SK-N-SH treated with all-trans-retinoic acid at 6 μM for 48 hours (cell line): ENCODE data around the gene SPTSSA.

Experiments
- GLIS3 ChIP-seq: fragments of 250-450 bp; sonication (Bioruptor Pico); IDR thresholded peaks from 2 replicates; pipeline ENCODE4 v1.5.0; 2020; ENCODE audit warnings: mild to moderate bottlenecking, moderate library complexity
- RARB ChIP-seq: fragments of 250-450 bp; sonication (Bioruptor Pico); IDR thresholded peaks from 2 replicates; pipeline ENCODE4 v1.8.0; 2021; ENCODE audit warnings: mild to moderate bottlenecking, moderate library complexity
- ZC3H10 ChIP-seq: fragments of 250-450 bp; sonication (Bioruptor Pico); IDR thresholded peaks from 2 replicates; pipeline ENCODE4 v1.5.1; 2021; ENCODE audit warnings: mild to moderate bottlenecking, moderate library complexity
- ZFP30 ChIP-seq: fragments of 450-650 bp; formaldehyde crosslinking; IDR thresholded peaks from 2 replicates; pipeline ENCODE4 v1.5.0; 2022; ENCODE audit warnings: mild to moderate bottlenecking, moderate library complexity
- TF ChIP-seq, protein P1 (sequence below): fragments of 250-450 bp; sonication (Bioruptor Pico); IDR thresholded peaks from 2 replicates; pipeline ENCODE4 v1.5.0; 2020; ENCODE audit warnings: mild to moderate bottlenecking, moderate library complexity
- TF ChIP-seq, protein P2 (sequence below): fragments of 250-450 bp; sonication (Bioruptor Pico); IDR thresholded peaks from 2 replicates; pipeline ENCODE4 v1.8.0; 2020; ENCODE audit warnings: mild to moderate bottlenecking, moderate library complexity, borderline replicate concordance

DNA sequence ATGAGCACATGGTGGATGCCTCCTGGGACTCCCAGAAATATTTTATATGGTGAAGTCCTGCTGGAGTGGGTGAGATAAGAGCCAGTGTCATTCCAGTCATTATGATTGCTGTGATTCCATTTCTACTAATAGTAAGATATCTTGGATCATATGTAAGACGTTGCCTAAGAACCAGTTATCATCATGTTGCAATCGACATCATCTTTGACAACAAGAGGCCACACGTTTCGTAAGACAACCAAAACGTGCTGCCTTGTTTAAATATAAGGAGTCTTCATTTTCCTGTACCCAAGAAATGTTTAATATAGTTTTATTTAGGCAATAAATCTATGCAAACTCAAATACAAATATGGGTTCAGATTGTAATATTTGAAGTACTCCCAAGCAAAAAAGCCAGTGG is 58.4 kb downstream of the SPTSSA start:
- TF ChIP-seq RARB (CRISPR knock-in tag) (no peak), GLIS3 (CRISPR knock-in tag) (no peak), ZC3H10 (CRISPR knock-in tag) (no peak), ZFP30 (no peak)
- TF ChIP-seq, protein P1, sequence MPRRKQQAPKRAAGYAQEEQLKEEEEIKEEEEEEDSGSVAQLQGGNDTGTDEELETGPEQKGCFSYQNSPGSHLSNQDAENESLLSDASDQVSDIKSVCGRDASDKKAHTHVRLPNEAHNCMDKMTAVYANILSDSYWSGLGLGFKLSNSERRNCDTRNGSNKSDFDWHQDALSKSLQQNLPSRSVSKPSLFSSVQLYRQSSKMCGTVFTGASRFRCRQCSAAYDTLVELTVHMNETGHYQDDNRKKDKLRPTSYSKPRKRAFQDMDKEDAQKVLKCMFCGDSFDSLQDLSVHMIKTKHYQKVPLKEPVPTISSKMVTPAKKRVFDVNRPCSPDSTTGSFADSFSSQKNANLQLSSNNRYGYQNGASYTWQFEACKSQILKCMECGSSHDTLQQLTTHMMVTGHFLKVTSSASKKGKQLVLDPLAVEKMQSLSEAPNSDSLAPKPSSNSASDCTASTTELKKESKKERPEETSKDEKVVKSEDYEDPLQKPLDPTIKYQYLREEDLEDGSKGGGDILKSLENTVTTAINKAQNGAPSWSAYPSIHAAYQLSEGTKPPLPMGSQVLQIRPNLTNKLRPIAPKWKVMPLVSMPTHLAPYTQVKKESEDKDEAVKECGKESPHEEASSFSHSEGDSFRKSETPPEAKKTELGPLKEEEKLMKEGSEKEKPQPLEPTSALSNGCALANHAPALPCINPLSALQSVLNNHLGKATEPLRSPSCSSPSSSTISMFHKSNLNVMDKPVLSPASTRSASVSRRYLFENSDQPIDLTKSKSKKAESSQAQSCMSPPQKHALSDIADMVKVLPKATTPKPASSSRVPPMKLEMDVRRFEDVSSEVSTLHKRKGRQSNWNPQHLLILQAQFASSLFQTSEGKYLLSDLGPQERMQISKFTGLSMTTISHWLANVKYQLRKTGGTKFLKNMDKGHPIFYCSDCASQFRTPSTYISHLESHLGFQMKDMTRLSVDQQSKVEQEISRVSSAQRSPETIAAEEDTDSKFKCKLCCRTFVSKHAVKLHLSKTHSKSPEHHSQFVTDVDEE (CRISPR knock-in tag), result no peak
- TF ChIP-seq, protein P2, sequence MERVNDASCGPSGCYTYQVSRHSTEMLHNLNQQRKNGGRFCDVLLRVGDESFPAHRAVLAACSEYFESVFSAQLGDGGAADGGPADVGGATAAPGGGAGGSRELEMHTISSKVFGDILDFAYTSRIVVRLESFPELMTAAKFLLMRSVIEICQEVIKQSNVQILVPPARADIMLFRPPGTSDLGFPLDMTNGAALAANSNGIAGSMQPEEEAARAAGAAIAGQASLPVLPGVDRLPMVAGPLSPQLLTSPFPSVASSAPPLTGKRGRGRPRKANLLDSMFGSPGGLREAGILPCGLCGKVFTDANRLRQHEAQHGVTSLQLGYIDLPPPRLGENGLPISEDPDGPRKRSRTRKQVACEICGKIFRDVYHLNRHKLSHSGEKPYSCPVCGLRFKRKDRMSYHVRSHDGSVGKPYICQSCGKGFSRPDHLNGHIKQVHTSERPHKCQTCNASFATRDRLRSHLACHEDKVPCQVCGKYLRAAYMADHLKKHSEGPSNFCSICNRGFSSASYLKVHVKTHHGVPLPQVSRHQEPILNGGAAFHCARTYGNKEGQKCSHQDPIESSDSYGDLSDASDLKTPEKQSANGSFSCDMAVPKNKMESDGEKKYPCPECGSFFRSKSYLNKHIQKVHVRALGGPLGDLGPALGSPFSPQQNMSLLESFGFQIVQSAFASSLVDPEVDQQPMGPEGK (CRISPR knock-in tag), result no peak
